NT2/D1 (cell line): ENCODE data around the gene ABCC3.
A peak's percentile ranks its signal among the peaks of the same experiment; 100 is the strongest.

Experiments
- DNase-seq: peaks from one replicate; pipeline ENCODE4 v3.0.0-alpha.2; 2011; ENCODE audit warnings: low read depth, low spot score
- H3K27me3 ChIP-seq: 2 replicates; pipeline ENCODE4 v1.6.0; 2011; ENCODE audit warnings: mild to moderate bottlenecking; ENCODE audit not compliant: insufficient read length, insufficient read depth
- H3K36me3 ChIP-seq: 2 replicates; pipeline ENCODE4 v1.6.1; 2011; ENCODE audit warnings: mild to moderate bottlenecking, low read length, mixed read lengths; ENCODE audit not compliant: insufficient read depth, insufficient read length
- H3K4me1 ChIP-seq: 2 replicates; pipeline ENCODE4 v1.5.1; 2011; ENCODE audit not compliant: insufficient read depth, insufficient read length
- H3K4me3 ChIP-seq: 2 replicates; pipeline ENCODE4 v1.5.1; 2011; ENCODE audit warnings: low read depth; ENCODE audit not compliant: insufficient read length
- H3K9ac ChIP-seq: 2 replicates; pipeline ENCODE4 v1.6.0; 2011; ENCODE audit warnings: low read depth; ENCODE audit not compliant: insufficient read length
- H3K9me3 ChIP-seq: 2 replicates; pipeline ENCODE4 v1.5.1; 2011; ENCODE audit warnings: mild to moderate bottlenecking, low read length; ENCODE audit not compliant: insufficient read depth
- SUZ12 ChIP-seq: IDR thresholded peaks from 2 replicates; pipeline ENCODE4 v1.6.1; 2011; ENCODE audit not compliant: insufficient read length, insufficient read depth; ENCODE audit errors: extremely low read depth
- YY1 ChIP-seq: IDR thresholded peaks from 2 replicates; pipeline ENCODE4 v1.6.1; 2011; ENCODE audit not compliant: insufficient read length, insufficient read depth
- ZNF274 ChIP-seq: IDR thresholded peaks from 2 replicates; pipeline ENCODE4 v1.6.1; 2011; ENCODE audit warnings: mild to moderate bottlenecking, low read depth, low read length

ABCC3 gene

DNA sequence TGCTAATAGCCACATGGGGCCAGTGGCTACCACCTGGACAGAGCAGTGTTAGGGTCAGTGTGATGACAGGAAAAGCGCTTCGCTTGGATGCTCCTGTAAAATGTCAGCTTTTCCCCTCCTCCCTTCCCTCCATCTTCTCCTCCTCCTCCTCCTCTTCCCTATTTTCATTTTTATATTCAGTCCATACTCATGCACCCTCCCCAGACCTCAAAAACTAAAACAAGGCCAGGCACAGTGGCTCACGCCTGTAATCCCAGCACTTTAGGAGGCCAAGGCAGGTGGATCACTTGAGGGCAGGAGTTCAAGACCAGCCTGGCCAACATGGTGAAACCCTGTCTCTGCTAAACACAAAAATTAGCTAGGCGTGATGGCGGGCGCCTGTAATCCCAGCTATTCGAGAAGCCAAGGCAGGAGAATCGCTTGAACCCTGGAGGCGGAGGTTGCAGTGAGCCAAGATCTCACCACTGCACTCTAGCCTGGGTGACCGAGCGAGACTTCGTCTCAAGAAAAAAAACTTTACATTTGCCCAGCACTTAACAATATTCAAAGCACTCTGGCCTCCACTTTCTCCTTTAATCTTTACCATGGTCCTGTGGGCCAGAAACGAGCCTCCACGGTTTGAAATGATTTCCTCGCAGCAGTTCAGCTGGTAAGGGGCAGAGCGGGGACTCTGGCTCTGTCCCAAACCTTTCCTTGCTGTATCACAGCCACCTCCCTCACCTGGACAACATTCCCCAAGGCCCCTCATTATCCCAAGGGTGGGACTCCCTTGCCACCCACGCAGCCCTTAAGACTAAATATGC lies 51.2 kb downstream of the ABCC3 start:
- TF ChIP-seq SUZ12 = no peak
- TF ChIP-seq YY1 = no peak
- TF ChIP-seq ZNF274 = no peak
- H3K4me3 ChIP-seq = no peak overlapping the region
- peaks cover 34% of the 10 kb centered on the region for H3K4me1 ChIP-seq
- no peak overlapping the region for H3K9ac ChIP-seq
- no peaks in the 10 kb centered on the region for H3K9me3 ChIP-seq
- H3K36me3 ChIP-seq = no peaks in the 10 kb centered on the region
- DNase-seq = no peak
- H3K27me3 ChIP-seq = no peaks in the 10 kb centered on the region

DNA sequence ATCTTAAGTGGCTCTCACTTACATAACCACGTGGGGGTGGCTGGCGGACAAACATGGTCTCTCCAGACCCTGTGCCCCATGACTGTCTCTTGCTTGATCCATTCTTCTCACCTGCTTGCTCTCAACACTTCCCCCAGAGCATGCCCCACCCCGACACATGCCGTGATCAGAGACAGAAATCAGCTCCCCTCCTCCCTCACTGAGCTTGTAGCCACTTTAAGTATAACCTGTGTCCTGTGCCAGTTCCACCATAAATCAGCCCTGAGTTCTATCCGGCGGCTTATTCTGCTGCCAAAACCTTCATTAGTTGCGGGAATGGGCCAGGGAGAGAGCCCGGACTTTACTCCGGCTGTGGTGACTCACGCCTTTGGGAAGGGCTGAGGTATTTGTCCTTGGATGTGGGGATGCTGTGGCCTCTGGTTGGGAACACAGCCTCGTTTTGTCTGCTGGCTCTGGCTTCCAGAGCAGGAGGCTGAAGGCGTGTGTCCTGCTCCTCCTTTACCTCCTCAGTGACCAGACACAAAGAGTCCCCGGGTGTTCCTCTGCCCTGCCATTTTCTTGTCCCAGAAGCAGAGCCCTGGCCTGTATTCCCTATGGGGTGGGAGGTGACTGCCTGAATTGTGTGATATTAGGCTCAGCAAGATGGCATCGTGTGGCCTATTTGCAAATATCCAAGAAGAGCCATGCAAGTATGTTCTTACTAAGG lies 52.0 kb downstream of the ABCC3 start:
- Histone ChIP-seq H3K9ac (no peak overlapping the region), H3K9me3 (no peaks in the 10 kb centered on the region), H3K27me3 (no peaks in the 10 kb centered on the region), H3K4me3 (no peak overlapping the region), H3K36me3 (peaks cover 3% of the 10 kb centered on the region), H3K4me1 (peaks cover 35% of the 10 kb centered on the region)
- TF ChIP-seq SUZ12 = no peak
- no peak for DNase-seq

DNA sequence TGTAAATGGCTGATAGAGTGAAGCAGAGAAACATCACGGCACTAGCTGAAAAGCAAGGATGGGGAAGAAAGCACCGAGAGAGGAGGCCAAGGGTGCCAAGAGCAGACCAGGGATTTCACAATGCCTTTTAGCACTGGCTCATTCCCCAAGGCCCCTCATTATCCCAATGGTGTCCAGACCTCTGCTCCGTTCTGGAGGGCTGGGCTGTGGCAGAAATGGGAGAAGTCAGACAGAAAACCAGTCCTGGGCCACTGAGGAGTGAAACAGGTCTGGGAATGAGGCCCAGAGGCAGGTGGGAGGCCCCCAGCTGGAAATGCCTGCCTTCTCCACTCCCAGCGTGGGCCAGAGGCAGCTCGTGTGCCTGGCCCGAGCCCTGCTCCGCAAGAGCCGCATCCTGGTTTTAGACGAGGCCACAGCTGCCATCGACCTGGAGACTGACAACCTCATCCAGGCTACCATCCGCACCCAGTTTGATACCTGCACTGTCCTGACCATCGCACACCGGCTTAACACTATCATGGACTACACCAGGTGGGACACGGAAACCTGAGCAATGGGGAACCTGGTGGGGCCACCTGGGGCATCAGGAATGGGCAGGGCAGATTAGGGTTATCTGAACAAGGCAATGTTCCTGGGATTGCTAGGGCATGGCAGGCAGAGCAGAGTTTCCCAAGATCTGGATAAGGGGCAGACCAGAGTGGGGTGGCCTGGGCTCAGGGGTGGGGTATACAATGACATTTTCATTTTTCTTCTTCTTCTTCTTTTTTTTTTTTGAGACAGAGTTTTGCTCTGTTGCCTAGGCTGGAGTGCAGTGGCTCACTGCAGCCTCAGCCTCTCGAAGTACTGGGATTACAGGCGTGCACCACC lies 52.8 kb downstream of the ABCC3 start:
- Histone ChIP-seq H3K27me3 (no peaks in the 10 kb centered on the region), H3K4me3 (no peak overlapping the region), H3K4me1 (peaks cover 35% of the 10 kb centered on the region), H3K9ac (no peak overlapping the region), H3K36me3 (peaks cover 10% of the 10 kb centered on the region), H3K9me3 (no peaks in the 10 kb centered on the region)
- TF ChIP-seq SUZ12 = no peak
- no peak for TF ChIP-seq ZNF274
- TF ChIP-seq YY1 = no peak
- no peak for DNase-seq

DNA sequence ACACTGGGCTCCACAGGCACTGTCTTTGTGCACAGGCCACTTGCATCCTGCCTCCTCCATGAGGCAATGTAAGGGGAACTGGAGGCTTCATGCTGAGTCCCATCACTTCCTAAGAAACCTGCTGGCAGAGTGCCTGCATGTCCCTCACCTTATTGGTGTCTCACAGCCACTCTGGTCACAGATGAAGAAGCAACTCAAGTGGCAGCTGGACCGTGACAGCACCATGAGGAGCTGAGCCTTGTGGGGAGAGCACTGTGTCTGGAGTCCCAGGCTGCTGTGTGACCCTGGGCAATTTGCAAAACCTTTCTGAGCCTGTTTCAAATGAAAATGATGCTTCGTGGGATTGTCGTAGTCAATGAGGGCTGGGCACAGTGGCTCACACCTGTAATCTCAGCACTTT lies 53.6 kb downstream of the ABCC3 start:
- Histone ChIP-seq H3K27me3 (no peaks in the 10 kb centered on the region), H3K36me3 (peaks cover 18% of the 10 kb centered on the region), H3K9me3 (no peaks in the 10 kb centered on the region), H3K4me1 (peaks cover 34% of the 10 kb centered on the region), H3K4me3 (no peak overlapping the region), H3K9ac (no peak overlapping the region)
- DNase-seq = no peak
- no peak for TF ChIP-seq YY1
- TF ChIP-seq ZNF274 = no peak
- no peak for TF ChIP-seq SUZ12

DNA sequence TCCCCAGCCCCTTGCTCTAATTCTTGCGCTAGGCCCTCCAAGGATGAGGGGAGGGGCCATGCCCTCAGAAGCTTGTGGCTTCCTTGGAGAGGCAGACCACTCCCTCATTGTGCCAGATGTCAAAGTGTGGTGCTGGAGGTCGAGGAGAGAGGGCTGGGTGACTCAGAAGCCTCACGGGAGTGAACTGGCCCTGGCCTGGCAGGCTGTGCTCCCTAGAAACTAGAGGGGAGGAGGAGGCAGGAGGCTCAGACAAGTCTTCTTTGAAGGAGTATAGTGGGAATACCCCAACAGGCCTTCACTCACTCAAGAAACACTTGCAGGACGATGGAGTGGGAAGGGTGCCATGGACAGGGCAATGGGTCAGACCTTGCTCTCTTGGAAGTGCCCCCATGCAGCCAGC lies 54.6 kb downstream of the ABCC3 start:
- no peak for DNase-seq
- no peak overlapping the region for H3K4me3 ChIP-seq
- TF ChIP-seq SUZ12 (no peak), YY1 (no peak), ZNF274 (no peak)
- H3K9ac ChIP-seq = no peak overlapping the region
- H3K27me3 ChIP-seq = no peaks in the 10 kb centered on the region
- H3K4me1 ChIP-seq = peaks cover 32% of the 10 kb centered on the region
- peaks cover 26% of the 10 kb centered on the region for H3K36me3 ChIP-seq
- no peaks in the 10 kb centered on the region for H3K9me3 ChIP-seq

DNA sequence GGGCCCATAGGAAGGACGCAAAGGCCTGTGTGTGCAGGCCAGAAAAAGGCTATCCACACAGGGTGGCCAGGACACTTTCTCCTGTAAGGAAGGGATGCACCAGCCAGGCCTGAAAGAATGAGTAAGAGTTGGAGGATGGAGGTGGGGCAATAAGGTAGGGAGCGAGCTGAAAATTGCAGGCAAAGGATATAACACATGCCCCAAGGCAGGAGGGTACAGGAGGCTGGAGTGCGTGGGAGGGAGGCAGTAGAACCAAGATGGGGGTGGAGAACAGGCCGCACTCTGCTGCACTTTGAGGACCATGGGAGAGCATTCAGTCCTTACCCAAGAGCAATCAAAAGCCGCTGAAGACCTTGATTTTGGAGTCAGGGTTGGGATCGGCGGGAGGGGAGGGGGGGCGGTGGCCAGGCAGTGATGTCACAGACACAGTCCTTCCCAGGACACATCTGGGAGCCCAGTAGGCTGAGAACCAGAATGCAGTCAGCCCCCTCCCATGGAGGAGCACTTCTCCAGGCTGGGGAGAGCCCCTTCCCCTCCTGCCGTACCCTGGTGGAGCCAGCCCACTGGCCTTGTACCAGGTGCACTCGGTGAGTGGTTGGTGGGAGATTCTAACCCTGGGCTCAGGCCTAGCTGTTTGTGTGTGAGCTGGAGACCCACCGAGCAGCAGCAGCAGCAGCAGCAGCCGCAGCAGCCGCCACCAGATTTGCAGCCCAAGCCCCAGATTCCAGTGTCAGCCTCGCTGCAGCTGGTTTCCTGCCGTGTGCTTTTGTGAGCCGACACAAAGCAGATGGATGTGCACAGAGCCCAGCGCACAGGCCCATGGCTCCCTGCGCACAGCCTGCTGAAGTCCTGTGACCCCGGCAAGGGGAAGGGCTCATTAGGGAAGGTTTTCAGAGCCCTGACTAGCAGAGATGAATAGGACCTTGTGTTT lies 55.5 kb downstream of the ABCC3 start:
- Histone ChIP-seq H3K9me3 (no peaks in the 10 kb centered on the region), H3K9ac (peak overlapping the region; percentile 43), H3K27me3 (no peaks in the 10 kb centered on the region), H3K36me3 (peaks cover 33% of the 10 kb centered on the region), H3K4me3 (no peak overlapping the region), H3K4me1 (peaks cover 29% of the 10 kb centered on the region)
- TF ChIP-seq SUZ12 (no peak), YY1 (no peak)
- DNase-seq = no peak
